ENCODE data around the gene SLC38A9.
"Not testable (repeated sequence)": the region's sequence is repeated elsewhere in the genome, so short reads cannot be mapped to it uniquely, and the experiment has no call there.

SLC38A9 gene

GRCh38 chr5:55620009-55620765 is 91.9 kb downstream of the SLC38A9 start:
- no peak overlapping the region for H3K4me3 ChIP-seq (ENCODE audit: low read length)
- no peak for TF ChIP-seq CTCF (conservative IDR thresholded peaks at IDR 0.05; ENCODE audit: low read length)
- DNase-seq (ENCODE audit: low read depth) = no peak

GRCh38 chr5:55618318-55618717 is 93.8 kb downstream of the SLC38A9 start:
- no peak for DNase-seq (ENCODE audit: low read depth)
- no peak for TF ChIP-seq CTCF (conservative IDR thresholded peaks at IDR 0.05; ENCODE audit: low read length)
- H3K4me3 ChIP-seq (ENCODE audit: low read length) = no peak overlapping the region

- no peak for DNase-seq (ENCODE audit: low read depth)
- no peak overlapping the region for H3K4me3 ChIP-seq (ENCODE audit: low read length)
- TF ChIP-seq CTCF (conservative IDR thresholded peaks at IDR 0.05; ENCODE audit: low read length) = no peak
These were observed 98.8 kb downstream of the SLC38A9 start for GRCh38 chr5:55613112-55613868.

- no peak for TF ChIP-seq CTCF (conservative IDR thresholded peaks at IDR 0.05; ENCODE audit: low read length)
- no peak overlapping the region for H3K4me3 ChIP-seq (ENCODE audit: low read length)
- DNase-seq (ENCODE audit: low read depth) = peak; percentile 9
These were observed 101.6 kb downstream of the SLC38A9 start for GRCh38 chr5:55610542-55610941.

- no peak for DNase-seq (ENCODE audit: low read depth)
- no peak overlapping the region for H3K4me3 ChIP-seq (ENCODE audit: low read length)
- no peak for TF ChIP-seq CTCF (conservative IDR thresholded peaks at IDR 0.05; ENCODE audit: low read length)
These were observed 102.7 kb downstream of the SLC38A9 start for GRCh38 chr5:55609413-55609812.

GRCh38 chr5:55608595-55609349 is 103.4 kb downstream of the SLC38A9 start:
- no peak for TF ChIP-seq CTCF (conservative IDR thresholded peaks at IDR 0.05; ENCODE audit: low read length)
- DNase-seq (ENCODE audit: low read depth) = no peak
- no peak overlapping the region for H3K4me3 ChIP-seq (ENCODE audit: low read length)

- DNase-seq (ENCODE audit: low read depth); H3K4me3 ChIP-seq (ENCODE audit: low read length): not testable (repeated sequence)
These were observed 104.8 kb downstream of the SLC38A9 start for GRCh38 chr5:55607309-55607708.

All from AG10803 (cell line).